DOHH2 (cell line): Measurements from ENCODE around the gene ITSN2.

ENCODE experiments used
- H3F3A ChIP-seq: fragments of 200-600 bp; sonication (generic), shearing (Covaris generic); 2 replicates; pipeline ENCODE4 v1.6.0; 2016; ENCODE audit warnings: antibody characterized with exemption, mild to moderate bottlenecking; ENCODE audit not compliant: control insufficient read depth, insufficient read depth
- H3K27ac ChIP-seq: fragments of 200-600 bp; sonication (generic); 2 replicates; pipeline ENCODE4 v1.5.1; 2014; ENCODE audit warnings: low read depth, mild to moderate bottlenecking, low read length, moderate library complexity
- H3K27me3 ChIP-seq: fragments of 200-600 bp; sonication (generic); 2 replicates; pipeline ENCODE4 v1.6.1; 2014; ENCODE audit warnings: mild to moderate bottlenecking, low read length, mixed read lengths; ENCODE audit not compliant: control insufficient read depth
- H3K36me3 ChIP-seq: fragments of 200-600 bp; sonication (generic); 2 replicates; pipeline ENCODE4 v1.6.1; 2014; ENCODE audit warnings: mild to moderate bottlenecking, low read length, moderate library complexity, mixed read lengths; ENCODE audit not compliant: control insufficient read depth
- H3K4me1 ChIP-seq: fragments of 200-600 bp; sonication (generic); 2 replicates; pipeline ENCODE4 v1.6.1; 2014; ENCODE audit warnings: mild to moderate bottlenecking, low read length, mixed read lengths; ENCODE audit not compliant: control insufficient read depth
- H3K4me2 ChIP-seq: fragments of 200-600 bp; sonication (generic); 2 replicates; pipeline ENCODE4 v1.6.0; 2014; ENCODE audit warnings: mild to moderate bottlenecking, low read length, moderate library complexity
- H3K4me3 ChIP-seq: fragments of 200-600 bp; sonication (generic); 2 replicates; pipeline ENCODE4 v1.5.1; 2014; ENCODE audit warnings: mild to moderate bottlenecking, low read length, mixed read lengths
- H3K79me2 ChIP-seq: fragments of 200-600 bp; sonication (generic); 2 replicates; pipeline ENCODE4 v1.6.1; 2014; ENCODE audit warnings: mild to moderate bottlenecking, low read length, mixed read lengths; ENCODE audit not compliant: control insufficient read depth
- H3K9me2 ChIP-seq: fragments of 200-600 bp; sonication (generic); replicated peaks from 2 replicates; pipeline ENCODE4 v1.6.1; 2014; ENCODE audit warnings: mild to moderate bottlenecking, low read length, mixed read lengths; ENCODE audit not compliant: control insufficient read depth
- H3K9me3 ChIP-seq: fragments of 200-600 bp; sonication (generic); 2 replicates; pipeline ENCODE4 v1.6.1; 2014; ENCODE audit warnings: antibody characterized with exemption, low read length, mixed read lengths; ENCODE audit not compliant: control insufficient read depth, insufficient read depth
- H4K20me1 ChIP-seq: fragments of 200-600 bp; sonication (generic); 2 replicates; pipeline ENCODE4 v1.6.0; 2014; ENCODE audit warnings: low read depth, mild to moderate bottlenecking, antibody characterized with exemption, low read length, moderate library complexity; ENCODE audit not compliant: control insufficient read depth, insufficient read depth
- EZH2phosphoT487 ChIP-seq: fragments of 200-600 bp; sonication (generic); IDR thresholded peaks from 2 replicates; pipeline ENCODE4 v1.6.1; 2017; ENCODE audit warnings: borderline replicate concordance, mild to moderate bottlenecking, antibody characterized with exemption, low read length, moderate library complexity, mixed read lengths
- TF ChIP-seq, protein P1 (sequence below): fragments of 200-600 bp; sonication (generic); IDR thresholded peaks from one replicate; pipeline ENCODE4 v1.5.1; 2014; ENCODE audit warnings: antibody characterized with exemption, mild to moderate bottlenecking, low read depth, low read length; ENCODE audit not compliant: poor library complexity, severe bottlenecking

The ITSN2 gene

DNA sequence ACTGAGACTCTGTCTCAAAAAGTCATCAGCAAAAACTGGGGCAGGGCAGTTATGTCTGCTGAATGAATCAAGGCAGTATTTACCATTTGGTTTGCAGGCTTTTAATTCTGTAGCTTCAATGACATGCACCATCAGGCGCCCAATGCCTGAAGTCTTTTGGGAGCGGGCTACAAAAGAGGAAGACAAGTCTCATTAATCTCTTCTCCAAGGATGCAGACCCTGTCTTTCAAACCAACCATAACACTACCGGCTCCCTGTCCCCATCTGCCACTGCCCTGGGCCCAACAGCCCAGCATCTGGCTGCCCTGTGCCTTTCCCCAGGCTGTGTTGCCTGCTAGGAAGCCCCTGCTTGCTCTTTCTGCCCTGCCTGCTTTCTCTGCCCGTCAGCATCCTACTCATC is 155.2 kb downstream of the ITSN2 start:
- no peaks in the 10 kb centered on the region for H3F3A ChIP-seq
- H3K4me1 ChIP-seq, result peaks cover 9% of the 10 kb centered on the region
- H3K9me2 ChIP-seq, result no peaks in the 10 kb centered on the region
- peaks cover 15% of the 10 kb centered on the region; the same call in 1 of the 2 replicates for H3K36me3 ChIP-seq
- H3K9me3 ChIP-seq, result no peaks in the 10 kb centered on the region
- no peaks in the 10 kb centered on the region for H3K27me3 ChIP-seq
- H3K27ac ChIP-seq, result no peak overlapping the region
- no peaks in the 10 kb centered on the region for H4K20me1 ChIP-seq
- no peak overlapping the region for H3K4me3 ChIP-seq
- no peaks in the 10 kb centered on the region for H3K79me2 ChIP-seq
- TF ChIP-seq, protein P1, sequence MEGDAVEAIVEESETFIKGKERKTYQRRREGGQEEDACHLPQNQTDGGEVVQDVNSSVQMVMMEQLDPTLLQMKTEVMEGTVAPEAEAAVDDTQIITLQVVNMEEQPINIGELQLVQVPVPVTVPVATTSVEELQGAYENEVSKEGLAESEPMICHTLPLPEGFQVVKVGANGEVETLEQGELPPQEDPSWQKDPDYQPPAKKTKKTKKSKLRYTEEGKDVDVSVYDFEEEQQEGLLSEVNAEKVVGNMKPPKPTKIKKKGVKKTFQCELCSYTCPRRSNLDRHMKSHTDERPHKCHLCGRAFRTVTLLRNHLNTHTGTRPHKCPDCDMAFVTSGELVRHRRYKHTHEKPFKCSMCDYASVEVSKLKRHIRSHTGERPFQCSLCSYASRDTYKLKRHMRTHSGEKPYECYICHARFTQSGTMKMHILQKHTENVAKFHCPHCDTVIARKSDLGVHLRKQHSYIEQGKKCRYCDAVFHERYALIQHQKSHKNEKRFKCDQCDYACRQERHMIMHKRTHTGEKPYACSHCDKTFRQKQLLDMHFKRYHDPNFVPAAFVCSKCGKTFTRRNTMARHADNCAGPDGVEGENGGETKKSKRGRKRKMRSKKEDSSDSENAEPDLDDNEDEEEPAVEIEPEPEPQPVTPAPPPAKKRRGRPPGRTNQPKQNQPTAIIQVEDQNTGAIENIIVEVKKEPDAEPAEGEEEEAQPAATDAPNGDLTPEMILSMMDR, result no peak
- no peak for TF ChIP-seq EZH2phosphoT487
- H3K4me2 ChIP-seq, result no peak overlapping the region

GRCh38 chr2:24204505-24204904 is 155.8 kb downstream of the ITSN2 start:
- no peaks in the 10 kb centered on the region for H3K9me3 ChIP-seq
- H3K27ac ChIP-seq, result no peak overlapping the region
- H3K4me3 ChIP-seq, result no peak overlapping the region
- H3F3A ChIP-seq, result no peaks in the 10 kb centered on the region
- H3K36me3 ChIP-seq, result peaks cover 15% of the 10 kb centered on the region; the same call in 1 of the 2 replicates
- H3K4me2 ChIP-seq, result no peak overlapping the region
- TF ChIP-seq, protein P1, result no peak
- no peak for TF ChIP-seq EZH2phosphoT487
- no peaks in the 10 kb centered on the region for H4K20me1 ChIP-seq
- no peaks in the 10 kb centered on the region for H3K79me2 ChIP-seq
- no peaks in the 10 kb centered on the region for H3K9me2 ChIP-seq
- H3K4me1 ChIP-seq, result peaks cover 15% of the 10 kb centered on the region
- H3K27me3 ChIP-seq, result no peaks in the 10 kb centered on the region

DNA sequence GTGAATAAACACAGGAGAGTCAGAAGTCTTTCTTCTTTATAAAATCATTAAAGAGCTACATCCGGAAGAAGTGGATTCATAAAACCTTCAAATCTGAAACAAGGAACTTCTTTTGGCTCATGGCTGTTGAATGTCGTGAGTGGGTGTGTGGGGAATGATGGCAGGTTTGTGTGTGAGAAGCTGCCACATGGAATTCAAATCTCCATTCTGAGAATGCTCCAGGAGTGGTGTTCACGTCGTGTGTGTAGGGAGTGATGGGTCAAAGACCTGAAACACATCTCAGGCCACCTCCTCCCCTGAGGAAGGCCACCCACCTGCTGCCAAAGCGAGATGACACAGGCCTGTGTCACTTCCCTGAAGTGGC is 156.6 kb downstream of the ITSN2 start:
- Histone ChIP-seq H3K9me3 (no peaks in the 10 kb centered on the region), H3K79me2 (no peaks in the 10 kb centered on the region), H3K9me2 (no peaks in the 10 kb centered on the region), H3K4me3 (no peak overlapping the region), H4K20me1 (no peaks in the 10 kb centered on the region), H3K27me3 (no peaks in the 10 kb centered on the region), H3K36me3 (peaks cover 12% of the 10 kb centered on the region; the same call in 1 of the 2 replicates), H3K27ac (no peak overlapping the region), H3K4me1 (peaks cover 22% of the 10 kb centered on the region), H3K4me2 (no peak overlapping the region), H3F3A (no peaks in the 10 kb centered on the region)
- no peak for TF ChIP-seq EZH2phosphoT487
- TF ChIP-seq, protein P1, result no peak
